Erythroblast (primary cell): Measurements from ENCODE around the gene PHC2.

Experiments
- GATA1 ChIP-seq: IDR thresholded peaks from 2 replicates; pipeline ENCODE4 v1.6.1; 2011; ENCODE audit warnings: low read depth, mild to moderate bottlenecking, control low read depth, low read length, moderate library complexity
- POLR2A ChIP-seq: IDR thresholded peaks from 2 replicates; pipeline ENCODE4 v1.6.1; 2011; ENCODE audit warnings: mild to moderate bottlenecking, low read length

DNA sequence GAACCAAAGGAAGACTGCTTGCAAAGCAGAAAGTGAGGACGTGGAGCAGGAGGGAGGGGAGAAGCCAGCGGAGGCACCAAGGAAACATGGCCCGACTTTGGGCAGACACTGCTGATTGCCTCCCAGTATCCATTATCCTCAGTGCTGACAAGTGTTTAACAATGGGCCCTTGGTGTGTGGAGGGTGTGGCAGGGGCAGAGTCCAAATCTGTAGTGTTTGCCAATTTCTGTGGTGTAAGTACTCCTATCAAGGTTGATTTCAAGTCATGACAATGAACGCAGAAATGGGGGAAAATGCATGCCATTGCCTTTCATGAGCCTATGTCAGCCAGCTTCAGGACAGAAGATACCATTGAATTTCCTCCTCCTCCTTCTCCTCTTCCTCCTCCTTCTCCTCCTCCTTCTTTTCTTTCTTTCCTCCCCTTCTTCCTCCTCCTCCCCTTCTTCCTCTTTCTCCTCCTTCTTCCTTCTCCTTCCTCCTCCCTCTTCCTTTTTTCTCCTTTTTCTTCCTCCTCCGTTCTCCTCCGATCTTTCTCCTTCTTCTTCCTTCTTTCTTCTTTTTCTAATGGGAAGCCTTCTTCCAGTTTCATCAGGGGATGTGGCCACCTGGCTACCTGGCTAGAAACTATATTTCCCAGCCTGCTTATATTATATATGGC is 10.3 kb upstream of the PHC2 start:
- TF ChIP-seq POLR2A (no peak), GATA1 (no peak)
